Myocyte (in vitro differentiated cells): ENCODE results near the gene BBX. TPM values are rescaled to one million over a fixed set of nuclear protein-coding genes. Genes with fewer than 3 reads are reported as not detected.
A peak's percentile ranks its signal among the peaks of the same experiment; 100 is the strongest.

Experiments
- DNase-seq: peaks from one replicate; pipeline ENCODE4 v3.0.0-alpha.2; 2012; ENCODE audit warnings: low read depth
- total RNA-seq: library from RNA; depleted of rRNA; stranded (reverse); fragments of >200 nt; gene quantifications from 2 replicates; pipeline ENCODE4 v1.2.3, GENCODE V29; 2014

Gene BBX
- total RNA-seq, 1 donor from 2014 or later = 46.5 TPM

- DNase-seq = peak; percentile 55
These were observed 76.4 kb downstream of the BBX start for GRCh38 chr3:107598926-107599771.

GRCh38 chr3:107599772-107600145 is 77.0 kb downstream of the BBX start:
- peak; percentile 9 for DNase-seq

- no peak for DNase-seq
These were observed 78.0 kb downstream of the BBX start for GRCh38 chr3:107600780-107601179.

GRCh38 chr3:107604057-107604822 is 81.5 kb downstream of the BBX start:
- DNase-seq = peak; percentile 7

GRCh38 chr3:107611775-107612469 is 89.2 kb downstream of the BBX start:
- DNase-seq = no peak

- no peak for DNase-seq
These were observed 89.9 kb downstream of the BBX start for GRCh38 chr3:107612664-107613084.

GRCh38 chr3:107619549-107619948 is 96.8 kb downstream of the BBX start:
- DNase-seq = peak; percentile 17

- DNase-seq = no peak
These were observed 97.8 kb downstream of the BBX start for GRCh38 chr3:107620534-107620933.

GRCh38 chr3:107621465-107621864 is 98.7 kb downstream of the BBX start:
- no peak for DNase-seq

GRCh38 chr3:107627962-107628542 is 105.3 kb downstream of the BBX start:
- DNase-seq = no peak

- DNase-seq = peak; percentile 34
These were observed 106.8 kb downstream of the BBX start for GRCh38 chr3:107629566-107629965.

- no peak for DNase-seq
These were observed 108.0 kb downstream of the BBX start for GRCh38 chr3:107630779-107631178.

GRCh38 chr3:107632576-107632975 is 109.8 kb downstream of the BBX start:
- no peak for DNase-seq

- DNase-seq = no peak
These were observed 110.8 kb downstream of the BBX start for GRCh38 chr3:107633327-107634098.

- no peak for DNase-seq
These were observed 111.3 kb downstream of the BBX start for GRCh38 chr3:107634099-107634489.

GRCh38 chr3:107637416-107638183 is 114.8 kb downstream of the BBX start:
- no peak for DNase-seq

- no peak for DNase-seq
These were observed 119.0 kb downstream of the BBX start for GRCh38 chr3:107641572-107642307.

GRCh38 chr3:107643038-107643883 is 120.5 kb downstream of the BBX start:
- DNase-seq = no peak
